Measurements from ENCODE around the gene TBL1X.

GRCh38 chrX:9737363-9737762, 272.5 kb downstream of the TBL1X start:
- TF ChIP-seq CTCF (IDR thresholded peaks at IDR 0.05) (no peak), ZFX (IDR thresholded peaks at IDR 0.05; ENCODE audit: borderline replicate concordance) (no peak)
